ENCODE data around the gene SHISA8.

Gene SHISA8

DNA sequence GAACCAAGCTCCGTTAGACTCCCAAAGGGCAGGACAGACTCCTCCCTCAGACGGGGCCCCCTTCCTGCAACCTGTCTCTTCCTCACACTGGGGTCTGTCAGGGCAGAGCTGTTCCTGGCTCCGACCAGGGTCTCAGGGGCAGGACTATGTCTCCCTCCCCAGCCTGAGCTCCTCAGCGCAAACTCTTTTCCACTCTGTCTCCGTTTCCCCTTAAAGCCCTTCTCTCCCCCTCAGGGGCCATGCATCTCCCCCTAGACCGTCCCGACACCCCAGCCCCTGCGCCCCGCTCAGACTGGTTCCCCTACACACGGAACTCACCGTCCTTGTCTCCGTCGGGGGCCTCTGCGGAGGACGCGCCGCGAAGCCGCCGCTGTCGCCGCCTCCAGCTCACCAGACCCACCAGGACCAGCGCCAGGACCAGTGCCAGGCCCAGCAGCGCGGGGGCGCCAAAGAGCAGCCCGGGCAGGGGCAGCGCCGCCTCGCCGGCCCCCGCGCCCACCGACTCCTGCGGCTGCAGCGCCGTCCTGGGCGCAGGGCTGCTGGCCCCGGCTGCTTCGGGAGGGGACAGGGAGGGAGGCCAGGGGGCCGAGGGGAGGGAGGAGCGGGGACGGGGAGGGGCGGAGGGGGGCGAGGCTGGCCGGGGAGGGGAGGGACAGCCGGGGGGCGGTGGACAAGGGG is 11.0 kb upstream of the SHISA8 start:
- peak; percentile 77 for DNase-seq (ENCODE audit: low spot score)
- Mint-ChIP-seq H3K36me3 (ENCODE audit: low read depth) (no peaks in the 10 kb centered on the region), H3K4me1 (ENCODE audit: low read depth) (peaks cover 6% of the 10 kb centered on the region), H3K27ac (no peak overlapping the region), H3K4me3 (peak overlapping the region; percentile 62), H3K27me3 (ENCODE audit: low read depth) (peaks cover 28% of the 10 kb centered on the region), H3K9me3 (no peaks in the 10 kb centered on the region)

DNA sequence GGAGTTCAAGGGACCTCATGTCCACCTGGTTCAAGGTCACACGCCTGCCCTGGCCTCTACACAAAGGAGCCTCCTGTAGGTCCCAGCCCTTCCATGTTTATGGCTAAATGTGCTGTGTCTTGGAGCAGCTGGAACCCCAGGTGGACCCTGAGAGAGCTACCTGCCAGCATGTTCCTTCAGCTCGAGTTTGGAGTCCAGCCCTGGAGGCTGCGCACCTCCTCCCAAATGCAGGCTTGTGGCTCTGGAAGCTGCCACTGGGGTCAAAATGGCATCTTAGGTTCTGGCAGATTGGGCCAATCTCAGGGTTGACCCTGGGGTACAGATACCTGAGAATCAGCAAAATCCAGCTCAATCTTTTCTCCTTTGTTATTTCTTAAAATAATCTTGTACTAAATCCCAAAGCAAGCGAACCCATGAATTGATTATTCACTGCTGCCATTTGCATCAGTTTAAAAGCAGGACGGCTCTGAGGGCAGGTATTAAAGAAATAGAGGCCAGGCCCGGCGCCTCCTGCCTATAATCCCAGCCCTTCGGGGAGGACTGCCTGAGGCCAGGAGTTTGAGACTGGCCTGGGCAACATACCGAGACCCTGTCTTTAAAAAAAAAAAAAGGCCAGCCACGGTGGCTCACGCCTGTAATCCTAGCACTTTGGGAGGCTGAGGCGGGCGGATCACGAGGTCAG is 8.9 kb upstream of the SHISA8 start:
- H3K4me1 Mint-ChIP-seq (ENCODE audit: low read depth), result peaks cover 13% of the 10 kb centered on the region
- H3K27me3 Mint-ChIP-seq (ENCODE audit: low read depth), result peaks cover 28% of the 10 kb centered on the region
- H3K36me3 Mint-ChIP-seq (ENCODE audit: low read depth), result no peaks in the 10 kb centered on the region
- H3K9me3 Mint-ChIP-seq, result no peaks in the 10 kb centered on the region
- H3K4me3 Mint-ChIP-seq, result no peak overlapping the region
- DNase-seq (ENCODE audit: low spot score), result no peak
- H3K27ac Mint-ChIP-seq, result no peak overlapping the region

DNA sequence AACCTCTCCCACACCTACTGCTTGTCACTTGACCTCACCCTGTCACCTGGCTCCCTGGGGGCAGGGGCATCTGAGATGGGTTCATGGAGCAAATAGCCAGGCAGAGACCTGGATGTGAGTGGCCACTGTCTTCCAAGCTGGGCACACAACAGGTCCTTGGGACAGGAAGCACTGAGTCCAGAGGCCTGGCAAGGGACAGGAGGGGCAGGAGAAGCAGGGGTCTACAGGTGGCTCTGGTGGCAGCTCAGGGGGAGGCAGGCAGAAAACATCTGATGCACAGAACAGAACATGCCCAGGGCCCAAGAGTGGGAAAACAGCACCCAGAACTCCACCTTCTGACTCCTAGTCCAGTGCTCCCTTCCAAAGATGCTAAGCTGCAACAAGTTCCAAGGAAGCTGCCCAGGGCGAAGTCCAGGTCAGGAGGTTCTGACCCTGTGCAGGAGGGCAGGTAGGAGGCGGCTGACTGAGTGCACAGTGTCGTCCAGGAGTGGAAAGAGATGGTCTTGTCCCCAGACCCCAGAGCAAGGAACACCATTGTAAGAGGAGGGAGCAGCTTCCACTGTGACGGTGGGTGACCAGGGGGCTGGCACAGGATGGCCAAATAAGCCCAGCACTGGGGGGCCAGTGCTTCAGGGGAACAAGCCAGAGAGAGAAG is 8.2 kb upstream of the SHISA8 start:
- Mint-ChIP-seq H3K27ac (no peak overlapping the region), H3K9me3 (no peaks in the 10 kb centered on the region), H3K4me3 (no peak overlapping the region), H3K27me3 (ENCODE audit: low read depth) (peaks cover 28% of the 10 kb centered on the region), H3K4me1 (ENCODE audit: low read depth) (peaks cover 15% of the 10 kb centered on the region), H3K36me3 (ENCODE audit: low read depth) (no peaks in the 10 kb centered on the region)
- no peak for DNase-seq (ENCODE audit: low spot score)

DNA sequence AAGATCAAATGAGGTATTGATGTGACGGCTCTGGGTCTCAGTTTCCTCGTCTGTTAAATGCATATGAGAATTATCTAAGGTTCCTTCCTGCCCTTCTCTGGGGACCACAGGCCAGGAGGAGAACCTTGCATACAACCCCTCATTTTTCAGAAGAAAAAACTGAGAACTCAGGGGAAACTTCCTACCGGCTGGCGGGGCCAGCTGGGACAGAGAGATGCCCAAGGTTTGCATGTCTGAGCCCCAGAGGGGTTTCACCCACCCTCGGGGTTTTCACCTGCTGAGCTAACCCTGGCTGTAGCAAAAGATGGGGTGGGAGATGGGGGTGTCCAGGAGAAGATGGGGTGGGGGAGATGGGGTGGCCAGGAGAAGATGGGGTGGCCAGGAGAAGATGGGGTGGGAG is 7.5 kb upstream of the SHISA8 start:
- no peak overlapping the region for H3K27ac Mint-ChIP-seq
- H3K4me1 Mint-ChIP-seq (ENCODE audit: low read depth), result peaks cover 15% of the 10 kb centered on the region
- peaks cover 23% of the 10 kb centered on the region for H3K27me3 Mint-ChIP-seq (ENCODE audit: low read depth)
- DNase-seq (ENCODE audit: low spot score), result no peak
- no peaks in the 10 kb centered on the region for H3K9me3 Mint-ChIP-seq
- H3K36me3 Mint-ChIP-seq (ENCODE audit: low read depth), result no peaks in the 10 kb centered on the region
- no peak overlapping the region for H3K4me3 Mint-ChIP-seq

DNA sequence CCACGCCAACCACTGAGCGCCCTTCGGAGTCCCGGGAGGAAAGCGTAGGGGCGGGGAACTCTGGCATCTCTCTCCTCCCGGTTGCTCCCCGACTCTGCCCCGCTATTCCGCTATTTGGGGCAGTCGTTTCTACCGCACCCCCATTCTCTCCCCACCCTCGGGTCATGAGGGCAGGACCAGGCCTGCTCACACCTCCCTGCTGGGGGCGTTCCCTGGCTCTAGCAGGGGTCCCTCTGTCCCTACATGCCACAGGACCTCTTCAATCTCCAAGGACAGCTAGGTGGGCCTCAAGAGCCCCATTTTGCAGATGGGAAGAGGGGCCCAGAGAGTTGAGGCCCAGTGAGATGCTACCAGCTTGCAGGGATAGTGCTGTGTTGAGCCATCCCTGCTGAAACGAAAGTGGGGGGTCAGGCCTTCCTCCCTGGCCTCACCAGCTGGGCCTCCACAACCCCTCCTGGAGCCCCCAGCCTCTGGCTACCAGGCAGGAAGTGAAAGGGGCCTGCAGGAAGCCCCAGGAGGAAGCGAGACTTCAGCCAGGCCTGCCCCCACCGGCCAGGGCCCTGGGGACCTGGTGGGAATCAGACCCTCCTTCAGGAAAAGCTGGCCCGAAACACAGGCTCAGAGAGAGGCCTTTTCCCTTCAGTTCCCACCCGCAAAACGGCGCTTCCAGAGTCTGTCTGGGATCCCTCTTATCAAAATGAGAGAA is 5.5 kb upstream of the SHISA8 start:
- Mint-ChIP-seq H3K9me3 (no peaks in the 10 kb centered on the region), H3K36me3 (ENCODE audit: low read depth) (no peaks in the 10 kb centered on the region), H3K4me1 (ENCODE audit: low read depth) (peaks cover 12% of the 10 kb centered on the region), H3K27ac (no peak overlapping the region), H3K27me3 (ENCODE audit: low read depth) (peaks cover 31% of the 10 kb centered on the region), H3K4me3 (peak overlapping the region; percentile 57)
- no peak for DNase-seq (ENCODE audit: low spot score)

DNA sequence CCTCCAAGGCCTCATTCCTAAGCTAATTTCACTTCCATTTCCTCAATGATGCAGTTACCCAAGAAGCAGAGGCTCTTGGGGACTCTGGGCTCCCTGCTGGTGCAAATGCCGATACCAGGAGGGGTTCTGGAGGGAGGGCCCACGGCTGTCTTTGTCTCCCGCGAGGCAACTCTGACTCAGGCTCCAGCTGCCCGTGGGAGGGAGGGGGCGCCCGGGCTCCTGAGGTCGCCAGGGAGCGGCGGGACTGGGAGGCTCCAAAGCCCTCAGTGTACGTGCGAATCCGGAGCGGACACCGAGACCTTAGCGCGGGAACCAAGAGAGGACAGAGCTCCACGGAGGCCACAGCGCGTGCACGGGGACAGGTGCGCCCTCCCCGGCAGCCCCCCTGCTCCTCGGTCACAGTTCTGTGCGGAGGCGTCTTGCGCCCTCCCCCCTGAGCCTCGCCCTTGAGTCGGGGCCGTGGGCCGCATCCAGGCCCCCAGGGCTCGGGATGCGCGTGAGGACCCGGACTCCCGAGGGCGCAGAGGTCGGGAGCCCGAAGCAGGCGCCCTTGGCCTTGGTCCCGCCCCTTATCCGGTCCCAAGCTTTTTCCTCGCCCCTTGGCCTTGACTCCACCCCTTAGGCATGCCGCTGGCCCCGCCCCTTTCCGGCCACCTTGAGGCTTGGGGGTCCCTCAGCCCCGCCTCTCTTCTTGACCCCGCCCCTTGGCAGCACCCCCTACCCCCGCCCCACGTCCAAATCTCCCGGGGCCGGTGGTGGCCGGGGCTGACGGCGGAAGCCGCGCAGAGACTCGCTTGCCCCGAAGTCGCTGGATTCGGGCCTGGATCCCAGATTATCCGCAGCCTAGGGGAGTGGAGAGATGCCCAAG is 4.7 kb upstream of the SHISA8 start:
- Mint-ChIP-seq H3K27ac (no peak overlapping the region), H3K4me1 (ENCODE audit: low read depth) (peaks cover 10% of the 10 kb centered on the region), H3K36me3 (ENCODE audit: low read depth) (no peaks in the 10 kb centered on the region), H3K27me3 (ENCODE audit: low read depth) (peaks cover 28% of the 10 kb centered on the region), H3K4me3 (peak overlapping the region; percentile 67), H3K9me3 (no peaks in the 10 kb centered on the region)
- peak; percentile 47 for DNase-seq (ENCODE audit: low spot score)

DNA sequence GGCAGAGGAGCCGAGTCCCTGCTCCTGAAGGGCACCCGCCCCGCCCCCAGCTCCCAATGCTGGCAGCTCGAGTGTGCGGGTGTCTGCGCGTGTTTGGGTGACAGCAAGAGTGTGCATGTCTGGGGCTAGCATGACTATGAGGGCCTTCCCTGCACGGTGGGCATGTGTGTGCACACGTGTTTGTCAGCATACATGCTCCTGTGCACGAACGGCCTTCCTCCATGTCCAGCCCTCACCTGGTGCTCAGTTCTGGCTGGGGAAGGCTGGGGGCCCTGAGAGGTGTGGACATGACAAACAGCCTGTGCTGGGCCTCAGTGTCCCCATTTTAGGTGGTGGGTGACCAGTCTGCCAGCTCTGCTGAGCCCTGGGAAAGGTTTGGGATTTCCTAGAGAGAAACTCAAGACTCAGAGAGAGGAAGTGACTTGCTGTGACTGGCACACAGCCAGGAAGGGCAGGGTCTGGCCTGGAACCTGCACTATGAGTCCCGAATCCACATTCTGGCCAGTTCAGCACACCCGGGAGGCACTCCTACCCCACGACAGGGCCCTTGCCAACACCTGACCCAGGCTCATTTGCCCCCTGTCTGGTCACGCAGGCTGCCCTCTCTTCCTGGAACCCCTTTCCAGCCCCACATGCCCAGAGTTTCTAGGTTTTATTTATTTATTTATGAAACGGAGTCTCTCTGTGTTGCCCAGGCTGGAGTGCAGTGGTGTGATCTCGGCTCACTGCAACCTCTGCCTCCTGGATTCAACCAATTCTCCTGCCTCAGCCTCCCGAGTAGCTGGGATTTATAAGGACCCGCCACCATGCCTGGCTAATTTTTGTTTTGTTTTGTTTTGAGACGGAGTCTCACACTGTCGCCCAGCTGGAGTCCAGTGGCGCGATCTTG is 3.3 kb upstream of the SHISA8 start:
- Mint-ChIP-seq H3K27me3 (ENCODE audit: low read depth) (peaks cover 29% of the 10 kb centered on the region), H3K36me3 (ENCODE audit: low read depth) (no peaks in the 10 kb centered on the region), H3K27ac (no peak overlapping the region), H3K4me1 (ENCODE audit: low read depth) (peaks cover 10% of the 10 kb centered on the region), H3K4me3 (peak overlapping the region; percentile 51), H3K9me3 (no peaks in the 10 kb centered on the region)
- no peak for DNase-seq (ENCODE audit: low spot score)

DNA sequence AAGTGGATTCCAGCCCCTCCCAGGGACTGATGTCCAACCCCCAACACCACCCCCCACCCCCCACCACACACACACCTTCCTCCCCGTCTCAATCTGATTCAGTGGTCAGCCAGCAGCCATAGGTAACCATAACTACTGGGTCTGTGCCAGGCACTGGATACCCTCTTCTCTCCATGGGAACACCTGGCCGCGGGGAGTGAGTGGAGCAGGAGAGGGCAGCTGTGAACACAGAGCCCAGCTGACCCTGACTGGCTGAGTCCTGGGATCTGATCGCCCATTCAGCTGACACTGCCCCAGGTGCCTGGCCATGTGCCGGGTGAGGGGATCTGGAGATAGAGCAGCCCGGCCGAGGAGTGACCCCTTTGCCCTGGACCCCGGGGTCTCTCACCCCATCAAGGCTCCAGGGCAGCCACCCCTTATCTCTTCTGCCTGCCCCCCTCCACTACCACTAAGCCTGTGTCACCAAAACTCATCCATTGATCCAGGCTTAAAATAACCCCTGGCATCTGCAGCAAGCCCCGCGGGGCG is 2.6 kb upstream of the SHISA8 start:
- Mint-ChIP-seq H3K27ac (no peak overlapping the region), H3K4me3 (no peak overlapping the region), H3K36me3 (ENCODE audit: low read depth) (no peaks in the 10 kb centered on the region), H3K4me1 (ENCODE audit: low read depth) (peaks cover 10% of the 10 kb centered on the region), H3K9me3 (no peaks in the 10 kb centered on the region), H3K27me3 (ENCODE audit: low read depth) (peaks cover 36% of the 10 kb centered on the region)
- DNase-seq (ENCODE audit: low spot score), result no peak

DNA sequence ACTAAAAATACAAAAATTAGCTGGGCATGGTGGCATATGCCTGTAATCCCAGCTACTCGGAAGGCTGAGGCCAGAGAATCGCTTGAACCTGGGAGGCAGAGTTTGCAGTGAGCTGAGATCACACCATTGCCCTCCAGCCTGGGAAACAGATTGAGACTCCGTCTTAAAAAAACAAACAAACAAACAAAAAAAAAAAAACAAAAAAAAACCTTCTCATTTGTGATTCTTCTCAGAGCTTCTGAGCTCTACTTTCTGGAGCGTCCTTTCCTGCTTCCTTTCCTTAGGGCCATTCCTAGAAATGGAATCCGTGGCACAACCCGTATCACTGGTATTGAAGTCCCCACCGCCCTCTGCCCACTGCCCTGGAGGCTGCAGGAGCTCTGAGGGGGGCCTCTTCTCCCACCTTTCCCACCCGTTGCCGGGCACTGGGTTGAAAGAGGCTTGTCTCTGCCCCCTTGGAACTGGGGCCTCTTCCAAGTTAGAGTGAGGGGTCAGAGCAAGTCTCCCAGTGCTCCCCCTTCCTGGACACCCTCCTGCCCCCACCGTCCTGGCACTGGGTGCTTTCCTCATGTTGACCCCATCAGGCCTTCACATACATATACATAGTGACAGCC is 2.0 kb upstream of the SHISA8 start:
- no peak overlapping the region for H3K4me3 Mint-ChIP-seq
- no peaks in the 10 kb centered on the region for H3K9me3 Mint-ChIP-seq
- peaks cover 10% of the 10 kb centered on the region for H3K4me1 Mint-ChIP-seq (ENCODE audit: low read depth)
- DNase-seq (ENCODE audit: low spot score), result no peak
- peaks cover 42% of the 10 kb centered on the region for H3K27me3 Mint-ChIP-seq (ENCODE audit: low read depth)
- no peak overlapping the region for H3K27ac Mint-ChIP-seq
- H3K36me3 Mint-ChIP-seq (ENCODE audit: low read depth), result no peaks in the 10 kb centered on the region

DNA sequence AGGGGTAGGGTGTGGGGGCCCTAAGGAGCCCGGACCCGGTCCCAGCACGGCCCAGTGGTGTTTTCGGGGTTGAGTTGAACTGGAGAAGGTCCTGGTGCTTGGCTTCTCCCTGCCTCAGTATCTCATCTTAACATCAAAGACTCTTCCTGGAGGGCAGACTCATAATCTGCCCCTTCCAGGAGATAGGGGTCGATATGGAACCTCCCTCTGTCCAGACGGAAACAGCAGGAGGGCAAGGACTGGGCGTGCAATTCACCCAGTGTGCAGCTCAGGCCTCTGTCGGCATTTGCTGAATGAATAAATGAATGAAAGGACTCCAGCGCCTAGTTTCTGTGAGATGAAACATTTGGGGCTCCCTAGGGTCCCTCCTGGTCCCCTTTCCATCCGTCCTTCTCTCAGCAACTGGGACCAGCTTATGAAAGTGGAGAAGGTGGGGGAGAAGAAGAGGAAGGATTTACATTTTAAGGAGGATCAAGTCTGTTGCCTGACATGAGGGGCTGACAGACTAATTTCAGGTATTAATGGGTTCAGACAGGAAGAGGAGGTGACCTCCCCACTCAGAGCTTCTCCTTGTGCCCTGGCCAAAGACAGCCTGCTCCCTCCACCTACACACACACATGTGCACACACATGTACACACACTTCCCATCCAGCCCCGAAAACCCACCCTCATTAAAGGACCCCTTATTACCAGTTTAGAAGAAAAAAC is 1.1 kb upstream of the SHISA8 start:
- Mint-ChIP-seq H3K4me1 (ENCODE audit: low read depth) (peaks cover 12% of the 10 kb centered on the region), H3K36me3 (ENCODE audit: low read depth) (no peaks in the 10 kb centered on the region), H3K27me3 (ENCODE audit: low read depth) (peaks cover 49% of the 10 kb centered on the region), H3K4me3 (peak overlapping the region; percentile 43), H3K9me3 (no peaks in the 10 kb centered on the region), H3K27ac (no peak overlapping the region)
- no peak for DNase-seq (ENCODE audit: low spot score)

DNA sequence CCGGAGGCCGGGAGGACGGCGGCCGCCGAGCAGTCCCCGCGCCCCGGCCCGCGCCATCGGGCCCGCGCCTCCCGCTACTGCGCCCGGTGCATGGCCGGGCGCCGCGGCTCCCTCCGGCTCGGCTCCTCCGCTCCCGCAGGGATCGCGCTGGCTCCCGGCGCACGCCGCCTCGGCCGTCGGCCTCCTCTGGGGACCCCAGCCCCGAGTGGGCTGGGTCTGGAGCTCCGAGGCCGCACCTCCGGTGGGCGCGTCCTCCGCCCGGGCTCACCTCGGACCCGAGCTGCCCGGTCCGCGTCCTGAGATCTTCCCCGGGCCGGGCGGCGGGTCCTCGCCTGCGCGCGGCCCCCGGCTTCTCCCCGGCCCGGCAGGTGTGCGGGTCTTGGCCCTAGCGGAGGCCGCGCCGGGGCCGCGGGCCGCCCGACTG is 251 bp downstream of the SHISA8 start:
- H3K4me1 Mint-ChIP-seq (ENCODE audit: low read depth), result peaks cover 9% of the 10 kb centered on the region
- DNase-seq (ENCODE audit: low spot score), result no peak
- peaks cover 50% of the 10 kb centered on the region for H3K27me3 Mint-ChIP-seq (ENCODE audit: low read depth)
- H3K27ac Mint-ChIP-seq, result no peak overlapping the region
- H3K4me3 Mint-ChIP-seq, result no peak overlapping the region
- H3K9me3 Mint-ChIP-seq, result no peaks in the 10 kb centered on the region
- H3K36me3 Mint-ChIP-seq (ENCODE audit: low read depth), result no peaks in the 10 kb centered on the region
